ENCODE measurements around the gene DRD2.

Gene DRD2

GRCh38 chr11:113372309-113372708 is 102.9 kb downstream of the DRD2 start:
- no peak for DNase-seq (ENCODE audit: low read depth in 2 of 2)

- DNase-seq (ENCODE audit: low read depth in 2 of 2), result no peak
Measured at GRCh38 chr11:113370634-113371033, 104.6 kb downstream of the DRD2 start.

GRCh38 chr11:113369411-113369810 is 105.8 kb downstream of the DRD2 start:
- DNase-seq (ENCODE audit: low read depth in 2 of 2), result no peak

GRCh38 chr11:113365895-113366294 is 109.3 kb downstream of the DRD2 start:
- no peak for DNase-seq (ENCODE audit: low read depth in 2 of 2)

GRCh38 chr11:113363996-113364641 is 111.1 kb downstream of the DRD2 start:
- no peak for DNase-seq (ENCODE audit: low read depth in 2 of 2)

GRCh38 chr11:113363406-113363805 is 111.8 kb downstream of the DRD2 start:
- DNase-seq (ENCODE audit: low read depth in 2 of 2), result no peak
